Stomach (tissue), 9 donors: Measurements from ENCODE around the gene KIAA1614. TPM values are rescaled to one million over a fixed set of nuclear protein-coding genes. Genes with fewer than 3 reads are reported as not detected.

Experiments
- DNase-seq, 2 donors: peaks; one replicate each; pipeline versions ENCODE4 v3.0.0 to v3.0.0-alpha.2; 2013 to 2019
- H3K27ac ChIP-seq, 5 donors: fragments of 200-600 bp in 4 of 5; sonication (generic) in 4 of 5; one replicate each; pipeline ENCODE4 v1.5.1; 2013 to 2019; ENCODE audit warnings: mild to moderate bottlenecking in 1 of 5, moderate library complexity in 1 of 5
- H3K27me3 ChIP-seq, 3 donors: fragments of 200-600 bp; sonication (generic); one replicate each; pipeline ENCODE4 v1.5.1; 2017 to 2019; ENCODE audit warnings: mixed run types in 1 of 3
- H3K36me3 ChIP-seq, 4 donors: fragments of 200-600 bp; sonication (generic); 1 replicate in 3 of 4; 2 replicates in 1 of 4; pipeline ENCODE4 v1.5.1; 2016 to 2019
- H3K4me1 ChIP-seq, 4 donors: fragments of 200-600 bp; sonication (generic); one replicate each; pipeline ENCODE4 v1.5.1; 2016 to 2019
- H3K4me3 ChIP-seq, 4 donors: fragments of 200-600 bp; sonication (generic) in 3 of 4; one replicate each; pipeline ENCODE4 v1.5.1; 2016 to 2019; ENCODE audit warnings: mild to moderate bottlenecking in 1 of 4
- H3K9me3 ChIP-seq, 4 donors: fragments of 200-600 bp; sonication (generic); one replicate each; pipeline ENCODE4 v1.5.1; 2016 to 2019
- CTCF ChIP-seq, 7 experiments: fragments of 450-650 bp in 4 of 7; fragments of 200-600 bp in 3 of 7; sonication (generic) in 3 of 7; IDR thresholded peaks; one replicate each; pipeline ENCODE4 v1.5.1; 2016 to 2019; ENCODE audit warnings: antibody characterized with exemption in 7 of 7, control low read depth in 2 of 7, mild to moderate bottlenecking in 1 of 7
- EP300 ChIP-seq: sonication (generic); formaldehyde crosslinking; IDR thresholded peaks from one replicate; pipeline ENCODE4 v1.6.1; 2017; ENCODE audit warnings: antibody characterized with exemption
- POLR2A ChIP-seq, 4 donors: fragments of 450-650 bp; IDR thresholded peaks; one replicate each; pipeline ENCODE4 v1.6.1; 2016; ENCODE audit warnings: antibody characterized with exemption in 4 of 4, control low read depth in 2 of 4, mild to moderate bottlenecking in 1 of 4, moderate library complexity in 1 of 4
- POLR2AphosphoS5 ChIP-seq, 3 donors: sonication (generic); formaldehyde crosslinking; IDR thresholded peaks; one replicate each; pipeline ENCODE4 v1.6.1; 2016; ENCODE audit warnings: antibody characterized with exemption in 3 of 3
- WGBS, 5 donors: extraction: QIAGEN DNeasy Blood & Tissue Kit in 3 of 5; methylation state at CpG; one replicate each; pipeline versions ENCODE4 v1.1.5 to v1.1.7; 2013 to 2018; 5-methylcytosine and 5-hydroxymethylcytosine counted together
- intact Hi-C: fragments of 100-400 bp; cut with DNase I; formaldehyde crosslinking; loops from one replicate; pipeline ENCODE4 v1.15.1; 2023; ENCODE audit warnings: low total_unique reads
- polyA plus RNA-seq, 3 donors: library from polyadenylated mRNA; stranded (reverse); fragments of 200-250 nt; gene quantifications; one replicate each; pipeline ENCODE4 v1.2.3, GENCODE V29; 2013
- total RNA-seq, 5 donors: library from RNA; depleted of rRNA; stranded (reverse); fragments of >200 nt; gene quantifications; one replicate each; pipeline versions ENCODE4 v1.1.0 to v1.2.3, GENCODE V29; 2014 to 2016
- donor health status: healthy with polysubstance abuse.
- donor health status: Bipolar disorder and iron deficiency.
- donor health status: healthy.

KIAA1614 gene
- total and polyA plus RNA-seq, 8 donors: under 0.01 to 6.1 (median 1.8) TPM; not detected in 1

DNA sequence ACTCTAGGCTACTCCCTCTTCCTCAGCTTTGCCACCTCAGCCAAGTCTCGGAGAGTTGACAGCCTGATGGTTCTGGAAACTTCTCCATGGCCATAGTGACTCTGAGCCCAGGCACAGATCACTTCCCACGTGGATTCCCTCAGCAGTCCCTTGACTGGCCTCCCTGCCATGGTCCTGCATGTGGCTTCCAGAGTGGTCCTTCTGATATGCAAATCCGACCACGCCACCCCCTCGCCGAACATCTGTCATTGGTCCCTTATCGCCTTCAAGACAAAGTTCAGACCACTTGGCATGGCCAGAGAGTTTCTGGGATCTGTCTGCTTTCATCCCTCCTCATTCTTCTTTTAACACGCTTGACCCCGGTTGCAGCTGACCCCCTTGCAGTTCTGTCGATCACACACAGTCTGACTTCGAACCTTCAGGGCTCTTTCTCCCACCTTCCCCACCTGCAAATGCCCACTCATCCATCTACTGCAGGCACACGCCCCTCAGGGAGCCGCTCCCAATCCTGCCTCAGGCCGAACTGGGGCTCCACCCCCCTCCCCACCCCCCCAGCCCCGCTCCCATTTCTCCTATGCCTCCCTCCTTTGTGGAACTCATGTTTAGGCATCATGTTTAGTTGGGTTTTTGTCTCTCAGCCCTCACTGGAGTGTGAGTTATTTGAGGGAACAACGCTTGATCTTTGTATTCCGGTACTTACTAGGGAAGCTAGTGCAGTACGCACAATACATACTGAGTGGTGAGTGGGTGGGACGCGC lies 29.0 kb downstream of the KIAA1614 start:
- Histone ChIP-seq H3K4me3 (no peak overlapping the region), H3K4me1 (no peaks in the 10 kb centered on the region), H3K36me3 (peaks cover 4 to 89% (median 55%) of the 10 kb centered on the region in 4 donors), H3K9me3 (peaks cover 0 to 5% (median 0%) of the 10 kb centered on the region in 4 donors), H3K27me3 (no peaks in the 10 kb centered on the region), H3K27ac (no peak overlapping the region)
- TF ChIP-seq EP300 (no peak), POLR2A (IDR thresholded peaks at IDR 0.05) (no peak), CTCF (IDR thresholded peaks at IDR 0.05) (no peak), POLR2AphosphoS5 (IDR thresholded peaks at IDR 0.05) (no peak)
- 77 to 84% (median 80%) methylated on average over 20 of the region's 20 CpGs for WGBS, 5 donors
- DNase-seq: no peak
- intact Hi-C loops: no loop called here

GRCh38 chr1:180945151-180945550 lies 32.5 kb downstream of the KIAA1614 start:
- no peak for TF ChIP-seq EP300
- TF ChIP-seq POLR2A (IDR thresholded peaks at IDR 0.05): no peak
- no peak for TF ChIP-seq POLR2AphosphoS5 (IDR thresholded peaks at IDR 0.05)
- TF ChIP-seq CTCF (IDR thresholded peaks at IDR 0.05): no peak
- H3K9me3 ChIP-seq: peaks cover 0 to 11% (median 0%) of the 10 kb centered on the region in 4 donors
- H3K36me3 ChIP-seq: peaks cover 4 to 80% (median 59%) of the 10 kb centered on the region in 4 donors
- DNase-seq: no peak
- WGBS, 5 donors: 93 to 100% (median 94%) methylated on average over 3 to 15 of the region's 15 CpGs
- H3K27ac ChIP-seq: no peak overlapping the region
- no peaks in the 10 kb centered on the region for H3K27me3 ChIP-seq
- intact Hi-C loops: no loop called here
- no peaks in the 10 kb centered on the region for H3K4me1 ChIP-seq
- no peak overlapping the region for H3K4me3 ChIP-seq

- TF ChIP-seq POLR2AphosphoS5 (IDR thresholded peaks at IDR 0.05) (no peak), CTCF (IDR thresholded peaks at IDR 0.05) (no peak), EP300 (no peak), POLR2A (IDR thresholded peaks at IDR 0.05) (no peak)
- no peak overlapping the region for H3K4me3 ChIP-seq
- intact Hi-C loops: no loop called here
- H3K9me3 ChIP-seq: peaks cover 0 to 11% (median 0%) of the 10 kb centered on the region in 4 donors
- peaks cover 4 to 84% (median 62%) of the 10 kb centered on the region in 4 donors for H3K36me3 ChIP-seq
- WGBS, 5 donors: 88 to 96% (median 91%) methylated on average over 8 of the region's 8 CpGs
- H3K27me3 ChIP-seq: no peaks in the 10 kb centered on the region
- no peaks in the 10 kb centered on the region for H3K4me1 ChIP-seq
- H3K27ac ChIP-seq: no peak overlapping the region
- no peak for DNase-seq
Measured at GRCh38 chr1:180945551-180945950, 32.9 kb downstream of the KIAA1614 start.

DNA sequence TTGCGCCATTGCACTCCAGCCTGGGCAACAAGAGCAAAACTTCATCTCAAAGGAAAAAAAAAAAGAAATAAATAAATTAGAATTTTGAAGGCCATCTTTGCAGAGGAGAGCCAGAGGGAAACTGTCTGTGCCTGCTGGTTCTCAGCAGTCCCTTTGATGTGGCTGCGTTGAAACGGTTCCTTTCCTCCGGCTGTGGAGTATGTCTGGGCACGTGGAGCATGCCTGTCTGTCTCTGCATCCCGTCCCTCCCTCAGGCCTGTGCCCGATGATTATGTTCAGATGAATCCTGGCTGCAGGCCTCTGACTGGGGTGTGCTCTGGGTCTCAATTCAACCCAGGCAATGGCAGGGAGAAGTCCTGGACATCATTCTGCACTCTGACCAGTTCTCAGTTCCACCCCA lies 33.4 kb downstream of the KIAA1614 start:
- Histone ChIP-seq H3K27me3 (no peaks in the 10 kb centered on the region), H3K4me3 (no peak overlapping the region), H3K36me3 (peaks cover 4 to 83% (median 60%) of the 10 kb centered on the region in 4 donors), H3K4me1 (no peaks in the 10 kb centered on the region), H3K9me3 (peaks cover 0 to 11% (median 0%) of the 10 kb centered on the region in 4 donors), H3K27ac (no peak overlapping the region)
- 80 to 98% (median 93%) methylated on average over 6 to 7 of the region's 7 CpGs for WGBS, 5 donors
- TF ChIP-seq EP300 (no peak), CTCF (IDR thresholded peaks at IDR 0.05) (no peak), POLR2AphosphoS5 (IDR thresholded peaks at IDR 0.05) (no peak), POLR2A (IDR thresholded peaks at IDR 0.05) (no peak)
- intact Hi-C loops: no loop called here
- DNase-seq: no peak
